GM21529 (cell line): ENCODE data around the gene NKX2-3.

Experiments used
- ATAC-seq: cut with Tn5 transposase; IDR thresholded peaks from one replicate; pipeline ENCODE4 v1.9.1; 2021; ENCODE audit not compliant: unreplicated experiment

Gene NKX2-3

GRCh38 chr10:99573790-99574189, 41.0 kb downstream of the NKX2-3 start:
- no peak for ATAC-seq

GRCh38 chr10:99579971-99580370, 47.2 kb downstream of the NKX2-3 start:
- ATAC-seq, result no peak

- no peak for ATAC-seq
Observed at GRCh38 chr10:99582255-99582770, 49.6 kb downstream of the NKX2-3 start.

- ATAC-seq, result no peak
Observed at GRCh38 chr10:99583687-99584086, 50.9 kb downstream of the NKX2-3 start.
